Fibroblast of the aortic adventitia (primary cell): ENCODE measurements around the gene U2SURP. TPM values are rescaled to one million over a fixed set of nuclear protein-coding genes. Genes with fewer than 3 reads are reported as not detected.

ENCODE experiments used
- DNase-seq: peaks from one replicate; pipeline ENCODE4 v3.0.0-alpha.2; 2010; ENCODE audit warnings: low read depth
- H3K4me3 ChIP-seq: 2 replicates; pipeline ENCODE4 v1.5.1; 2011; ENCODE audit warnings: low read depth, mild to moderate bottlenecking, control low read depth, low read length, moderate library complexity
- CTCF ChIP-seq: IDR thresholded peaks from 2 replicates; pipeline ENCODE4 v1.5.1; 2011; ENCODE audit warnings: mild to moderate bottlenecking, low read length, control low read depth, inconsistent platforms; ENCODE audit not compliant: insufficient read depth
- total RNA-seq: library from RNA; depleted of rRNA; stranded (reverse); fragments of >200 nt; gene quantifications from 2 replicates; pipeline ENCODE4 v1.2.3, GENCODE V29; 2012; ENCODE audit warnings: low replicate concordance

Gene U2SURP
- total RNA-seq, 1 donor: 99.1 TPM

- no peak for DNase-seq
- H3K4me3 ChIP-seq: no peak overlapping the region
- TF ChIP-seq CTCF: no peak
Measured at GRCh38 chr3:142966808-142967207, 34.6 kb upstream of the U2SURP start.

DNA sequence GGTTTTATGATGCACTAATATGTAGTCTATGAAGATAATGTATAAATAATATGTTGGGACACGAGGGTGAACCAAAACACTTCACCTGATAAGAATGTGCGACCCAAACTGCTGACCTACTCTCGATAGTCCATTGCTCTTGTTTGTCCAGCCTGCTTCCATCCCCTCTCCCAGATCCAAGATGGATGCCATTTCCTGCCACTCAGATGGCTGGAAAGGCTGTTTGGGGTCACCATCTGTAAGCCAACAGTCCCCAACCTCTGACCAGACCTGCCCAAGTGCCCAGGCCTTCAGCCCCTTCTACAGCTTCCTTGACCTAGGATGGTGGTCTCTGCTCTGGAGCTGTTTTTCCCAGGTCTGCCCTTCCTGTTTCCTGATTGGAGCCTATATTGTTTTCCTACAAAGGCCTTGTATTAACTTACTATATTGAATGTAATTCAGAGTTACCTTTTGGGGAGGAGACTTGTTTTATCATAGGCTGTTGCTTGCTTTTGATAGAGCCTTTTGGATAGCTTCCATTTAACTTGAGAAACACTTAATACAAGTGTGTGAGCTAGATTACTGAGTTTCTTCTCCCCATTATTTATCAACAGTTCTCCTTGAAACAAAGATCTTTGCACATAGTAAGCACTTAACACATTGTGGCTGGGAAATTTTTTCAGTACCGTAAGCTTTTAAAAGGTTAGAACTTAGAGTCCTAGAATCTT lies 32.9 kb upstream of the U2SURP start:
- H3K4me3 ChIP-seq: no peak overlapping the region
- no peak for DNase-seq
- no peak for TF ChIP-seq CTCF

DNA sequence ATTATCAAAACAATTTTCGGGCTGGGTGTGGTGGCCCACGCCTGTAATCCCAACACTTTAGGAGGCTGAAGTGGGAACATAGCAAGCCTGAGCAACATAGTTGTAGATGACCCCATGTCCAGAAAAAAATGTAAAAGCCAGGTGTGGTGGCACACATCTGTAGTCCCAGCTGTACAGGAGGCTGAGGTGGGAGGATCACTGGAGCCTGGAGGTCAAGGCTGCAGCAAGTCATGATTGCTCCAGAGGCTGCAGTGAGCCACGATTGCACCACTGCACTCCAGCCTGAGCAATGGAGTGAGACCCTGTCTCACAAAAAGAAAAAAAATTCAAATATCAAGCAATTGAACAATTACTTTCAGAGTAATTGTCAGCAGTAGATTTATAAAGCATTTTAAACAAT lies 29.9 kb upstream of the U2SURP start:
- TF ChIP-seq CTCF: no peak
- no peak overlapping the region for H3K4me3 ChIP-seq
- no peak for DNase-seq

GRCh38 chr3:142972092-142972753 lies 29.1 kb upstream of the U2SURP start:
- no peak for DNase-seq
- no peak for TF ChIP-seq CTCF
- no peak overlapping the region for H3K4me3 ChIP-seq

DNA sequence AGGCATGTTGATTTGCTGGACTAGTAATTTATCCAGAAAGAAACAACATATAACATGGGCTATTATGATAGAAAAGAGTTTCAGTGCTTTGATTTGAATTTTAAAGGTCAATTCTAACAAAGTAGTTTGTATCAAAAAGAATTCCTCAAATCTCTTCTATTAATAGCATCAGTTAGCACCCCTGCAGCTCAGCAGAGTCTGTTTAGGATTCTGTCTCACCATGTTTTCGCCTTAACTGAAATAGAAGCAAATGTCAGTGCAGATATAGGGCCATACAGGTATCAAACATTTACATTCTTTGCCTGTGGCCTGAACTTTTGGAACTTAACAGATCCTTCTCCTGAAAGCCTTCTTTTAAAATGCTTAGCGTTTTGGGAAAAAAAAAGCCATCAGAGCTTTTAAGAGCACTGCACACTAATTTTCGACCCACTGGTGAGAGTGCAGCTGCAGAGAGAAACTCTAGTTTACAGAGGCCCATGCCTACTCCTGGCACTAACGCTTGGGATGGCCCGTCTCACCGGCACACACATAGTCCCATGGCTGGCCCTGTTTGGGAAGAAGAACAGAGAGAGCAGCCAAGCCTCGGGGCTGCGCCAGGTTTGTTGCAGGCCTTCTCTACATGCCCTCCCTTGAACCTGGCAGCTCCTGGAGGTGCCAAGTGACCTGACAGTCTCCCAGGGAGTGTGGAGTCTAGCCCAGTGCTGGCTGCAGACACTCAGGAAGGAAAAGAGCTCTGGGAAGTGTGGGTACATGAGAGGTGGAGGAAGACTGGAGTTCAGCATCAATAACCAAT lies 28.0 kb upstream of the U2SURP start:
- no peak for TF ChIP-seq CTCF
- no peak overlapping the region for H3K4me3 ChIP-seq
- DNase-seq: no peak

DNA sequence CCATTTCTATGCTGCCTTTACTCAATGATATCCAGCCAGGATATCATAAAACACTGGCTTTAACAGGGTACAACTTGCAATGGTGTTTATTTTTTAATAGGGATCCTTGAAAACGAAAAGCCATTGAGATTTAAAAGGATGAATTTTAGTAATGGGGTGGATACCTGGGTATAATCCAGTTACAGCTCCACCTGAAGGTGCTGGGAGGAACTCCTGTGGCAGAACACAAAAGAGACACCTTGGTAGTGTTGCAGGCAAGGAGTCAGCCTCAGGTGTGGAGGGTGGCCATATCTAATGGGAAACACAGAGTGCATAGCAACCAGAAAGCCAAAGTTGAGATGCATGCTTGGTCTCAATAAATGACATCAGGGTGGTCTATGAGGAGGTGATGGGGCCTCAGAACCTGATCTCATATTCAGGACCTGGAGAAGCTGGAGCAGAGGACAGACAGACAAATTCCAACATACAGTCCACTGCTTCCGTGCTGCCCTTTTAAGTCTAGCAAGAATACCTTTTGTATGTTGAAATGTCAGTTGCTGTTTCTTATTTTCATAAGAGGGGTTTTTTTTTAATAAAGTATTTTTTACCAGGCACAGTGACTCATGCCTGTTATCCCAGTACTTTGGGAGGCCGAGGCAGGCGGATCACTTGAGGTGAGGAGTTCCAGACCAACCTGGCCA lies 25.9 kb upstream of the U2SURP start:
- DNase-seq: no peak
- TF ChIP-seq CTCF: no peak

More for the DNA sequence above, 25.9 kb upstream of the U2SURP start:
- H3K4me3 ChIP-seq: no peak overlapping the region
